T-helper 2 cell treated with Interferon-gamma antibody and Interleukin-4, amounts not matched to agents 100 ng/mL and 5 ng/mL, for 36 hours (primary cell): ENCODE results near the gene NFAM1. TPM values are rescaled to one million over a fixed set of nuclear protein-coding genes. Genes with fewer than 3 reads are reported as not detected.

Experiments used
- intact Hi-C: fragments of 100-400 bp; cut with micrococcal nuclease; formaldehyde crosslinking; loops from one replicate; pipeline ENCODE4 v1.15.1; 2023
- total RNA-seq: library from RNA; stranded (reverse); gene quantifications from 2 replicates; pipeline ENCODE4 v1.2.3, GENCODE V29; 2022

Gene NFAM1
- total RNA-seq, 1 donor from 2014 or later = 0.11 TPM

DNA sequence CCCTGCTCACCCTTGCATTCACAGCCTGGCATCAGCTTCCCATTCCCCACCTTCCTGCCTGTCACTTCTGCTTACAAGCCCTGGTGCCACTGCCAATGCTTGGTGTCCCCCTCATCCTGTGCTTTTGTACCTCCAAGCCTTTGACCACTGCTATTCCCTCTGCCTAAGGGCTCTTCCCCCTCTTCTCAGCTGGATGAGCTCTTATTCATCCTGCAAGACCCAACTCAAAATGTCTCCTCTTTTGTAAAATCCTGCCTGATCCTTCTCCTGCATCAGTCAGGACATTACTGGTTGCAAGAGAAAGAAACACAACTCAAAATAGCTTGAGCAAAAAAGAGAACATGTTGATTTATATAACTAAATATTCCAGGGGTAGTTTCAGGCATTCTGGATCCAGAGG, 94.8 kb downstream of the NFAM1 start:
- intact Hi-C loops = no loop called here

GRCh38 chr22:42336527-42337227, 95.5 kb downstream of the NFAM1 start:
- intact Hi-C loops = no loop called here

DNA sequence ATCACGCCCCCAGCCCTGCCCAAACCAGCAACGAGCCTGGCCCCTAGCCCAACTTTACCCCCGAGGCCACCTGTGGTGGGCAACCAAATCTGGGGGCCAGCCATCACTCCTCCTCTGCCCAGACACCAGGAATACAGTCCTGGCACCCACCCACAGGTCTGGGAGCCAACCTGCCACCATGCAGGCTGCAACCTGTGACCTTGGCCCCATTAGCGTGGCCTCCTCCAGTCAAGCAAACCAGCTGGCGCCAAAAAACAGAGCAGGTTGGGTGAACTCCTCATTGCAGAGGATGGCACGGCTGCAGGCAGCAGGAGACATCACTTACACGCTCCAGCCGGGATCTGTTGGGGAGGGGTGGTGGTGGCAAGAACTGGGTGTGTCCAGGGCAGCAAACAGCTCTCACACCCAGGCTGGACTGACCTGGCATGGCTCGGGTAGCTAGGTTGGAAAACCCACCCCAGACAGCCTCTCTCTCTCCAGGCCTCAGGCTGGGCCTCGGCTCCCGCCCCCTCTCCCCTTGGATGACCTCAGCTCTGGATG, 96.3 kb downstream of the NFAM1 start:
- intact Hi-C loops = no loop called here

GRCh38 chr22:42334875-42335512, 97.2 kb downstream of the NFAM1 start:
- intact Hi-C loops = no loop called here

GRCh38 chr22:42333544-42333943, 98.7 kb downstream of the NFAM1 start:
- intact Hi-C loops = no loop called here

DNA sequence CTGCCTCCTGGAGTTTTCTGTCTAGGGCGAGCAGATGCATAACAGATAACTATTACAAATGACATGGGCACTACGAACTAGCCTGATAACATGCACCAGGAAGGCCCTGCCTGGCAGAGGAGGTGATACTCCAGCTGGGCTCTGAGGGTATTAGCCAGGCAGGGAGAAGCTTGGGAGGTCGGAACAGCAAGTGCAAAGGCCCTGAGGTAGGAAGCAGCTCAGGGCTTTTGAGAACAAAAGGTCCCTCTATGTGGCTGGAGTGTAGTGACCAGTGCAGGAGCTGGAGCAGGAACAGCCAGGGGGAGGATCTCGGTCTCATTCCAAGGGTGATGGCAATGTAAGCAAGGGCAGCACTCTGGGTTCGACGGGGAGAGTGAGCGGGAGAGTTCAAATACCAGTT, 100.1 kb downstream of the NFAM1 start:
- intact Hi-C loops = no loop called here

- intact Hi-C loops = no loop called here
These were observed 101.2 kb downstream of the NFAM1 start for GRCh38 chr22:42331014-42331413.

Other genes starting within 250 kb of the NFAM1 start
- 75.8 and 76.5 TPM in 2 replicates for gene TCF20, start 161.8 kb downstream of the NFAM1 start, total RNA-seq
- 76.9 and 81.2 TPM in 2 replicates for gene RRP7A, start 87.4 kb upstream of the NFAM1 start, total RNA-seq
- gene SERHL2, start 121.6 kb upstream of the NFAM1 start, total RNA-seq = 0.86 and 1.0 TPM in 2 replicates
- 83.1 and 87.7 TPM in 2 replicates for gene POLDIP3, start 182.5 kb upstream of the NFAM1 start, total RNA-seq
- gene ATP5MGL, start 208.2 kb upstream of the NFAM1 start, total RNA-seq = 0.86 and 0.98 TPM in 2 replicates
- 70.7 and 71.1 TPM in 2 replicates for gene CYB5R3, start 217.0 kb upstream of the NFAM1 start, total RNA-seq